ENCODE data around the gene RRP9.

- TF ChIP-seq CTCF (IDR thresholded peaks at IDR 0.05) (no peak), EP300 (IDR thresholded peaks at IDR 0.05) (no peak)
These were observed 19.3 kb upstream of the RRP9 start for GRCh38 chr3:51961011-51961410.
